Activated CD8-positive, alpha-beta memory T cell treated with anti-CD3 and anti-CD28 coated beads for 4 hours (primary cell): ENCODE data around the gene KRT9.
A peak's percentile ranks its signal among the peaks of the same experiment; 100 is the strongest.
"Not testable (repeated sequence)": the region's sequence is repeated elsewhere in the genome, so short reads cannot be mapped to it uniquely, and the experiment has no call there.

ENCODE experiments used
- DNase-seq, 2 donors: peaks; one replicate each; pipeline ENCODE4 v3.0.0-alpha.2; 2020; ENCODE audit warnings: low read depth in 2 of 2

Gene KRT9

GRCh38 chr17:41579484-41580243 lies 7.8 kb upstream of the KRT9 start:
- DNase-seq: no peak

- DNase-seq: no peak
Measured at GRCh38 chr17:41578971-41579370, 7.1 kb upstream of the KRT9 start.

GRCh38 chr17:41578538-41578937 lies 6.7 kb upstream of the KRT9 start:
- DNase-seq: no peak

- DNase-seq: not testable (repeated sequence)
Measured at GRCh38 chr17:41576740-41577139, 4.9 kb upstream of the KRT9 start.

- DNase-seq: no peak
Measured at GRCh38 chr17:41575336-41575735, 3.5 kb upstream of the KRT9 start.

GRCh38 chr17:41567317-41567716 lies 4.5 kb downstream of the KRT9 start:
- no peak for DNase-seq

- no peak for DNase-seq
Measured at GRCh38 chr17:41565338-41565737, 6.5 kb downstream of the KRT9 start.

GRCh38 chr17:41563607-41564170 lies 8.2 kb downstream of the KRT9 start:
- DNase-seq: no peak

GRCh38 chr17:41561554-41561953 lies 10.3 kb downstream of the KRT9 start:
- no peak for DNase-seq

- DNase-seq: no peak
Measured at GRCh38 chr17:41559548-41559947, 12.3 kb downstream of the KRT9 start.

- DNase-seq: no peak
Measured at GRCh38 chr17:41556931-41557330, 14.9 kb downstream of the KRT9 start.

GRCh38 chr17:41556306-41556705 lies 15.6 kb downstream of the KRT9 start:
- DNase-seq: no peak

GRCh38 chr17:41555105-41555887 lies 16.6 kb downstream of the KRT9 start:
- no peak for DNase-seq

- no peak for DNase-seq
Measured at GRCh38 chr17:41553987-41554680, 17.7 kb downstream of the KRT9 start.

- no peak for DNase-seq
Measured at GRCh38 chr17:41553176-41553575, 18.7 kb downstream of the KRT9 start.

GRCh38 chr17:41552455-41552854 lies 19.4 kb downstream of the KRT9 start:
- DNase-seq: no peak

- no peak for DNase-seq
Measured at GRCh38 chr17:41551365-41551764, 20.5 kb downstream of the KRT9 start.

GRCh38 chr17:41549596-41550039 lies 22.2 kb downstream of the KRT9 start:
- no peak for DNase-seq

GRCh38 chr17:41548844-41549595 lies 22.8 kb downstream of the KRT9 start:
- DNase-seq: peak; percentile 48 to 61

GRCh38 chr17:41547921-41548843 lies 23.7 kb downstream of the KRT9 start:
- DNase-seq: peak; percentile 29 to 55
